ENCODE data around the gene SNURF.
"Not testable (repeated sequence)": the region's sequence is repeated elsewhere in the genome, so short reads cannot be mapped to it uniquely, and the experiment has no call there.

The SNURF gene

GRCh38 chr15:24924621-24925020 is 30.2 kb upstream of the SNURF start (continued):
- TF ChIP-seq PRDM6 (tag by site-specific recombination; IDR thresholded peaks at IDR 0.05) (no peak), TRIM28 (IDR thresholded peaks at IDR 0.05; ENCODE audit: borderline replicate concordance, low read length) (no peak), PBX3 (CRISPR knock-in tag; IDR thresholded peaks at IDR 0.05) (no peak)

GRCh38 chr15:24931874-24932732 is 22.7 kb upstream of the SNURF start:
- H3K27ac ChIP-seq (ENCODE audit: extremely low read depth, low read depth, low read length); CTCF ChIA-PET; H3K9me3 ChIP-seq (ENCODE audit: control insufficient read depth, insufficient read depth, low read depth, low read length); H3K4me3 ChIP-seq (ENCODE audit: low read depth, low read length); POLR2A ChIA-PET; H3K4me1 ChIP-seq (ENCODE audit: control insufficient read depth, insufficient read depth, low read length); H3K36me3 ChIP-seq (ENCODE audit: control insufficient read depth in 2 of 2, insufficient read depth in 1 of 2, low read length in 2 of 2): not testable (repeated sequence)

GRCh38 chr15:24933716-24934115 is 21.1 kb upstream of the SNURF start:
- H3K27ac ChIP-seq (ENCODE audit: extremely low read depth, low read depth, low read length) = no peak overlapping the region
- CTCF ChIA-PET = no interaction called here
- no peaks in the 10 kb centered on the region for H3K36me3 ChIP-seq (ENCODE audit: control insufficient read depth in 2 of 2, insufficient read depth in 1 of 2, low read length in 2 of 2)
- no peaks in the 10 kb centered on the region for H3K9me3 ChIP-seq (ENCODE audit: control insufficient read depth, insufficient read depth, low read depth, low read length)
- POLR2A ChIA-PET = no interaction called here
- H3K4me1 ChIP-seq (ENCODE audit: control insufficient read depth, insufficient read depth, low read length) = no peaks in the 10 kb centered on the region
- no peak overlapping the region for H3K4me3 ChIP-seq (ENCODE audit: low read depth, low read length)
- TF ChIP-seq ZNF747 (tag by site-specific recombination; IDR thresholded peaks at IDR 0.05) = no peak
- TF ChIP-seq ZNF623 (tag by site-specific recombination; IDR thresholded peaks at IDR 0.05) = no peak
- no peak for TF ChIP-seq ZNF792 (tag by site-specific recombination; IDR thresholded peaks at IDR 0.05)
- TF ChIP-seq PRDM1 (tag by site-specific recombination; IDR thresholded peaks at IDR 0.05) = no peak
- TF ChIP-seq ZNF146 (tag by site-specific recombination; IDR thresholded peaks at IDR 0.05) = no peak
- no peak for TF ChIP-seq ZNF777 (tag by site-specific recombination; IDR thresholded peaks at IDR 0.05; ENCODE audit: borderline replicate concordance)
- no peak for TF ChIP-seq ZNF211 (tag by site-specific recombination; IDR thresholded peaks at IDR 0.05; ENCODE audit: low read depth)
- no peak for TF ChIP-seq KLF16 (tag by site-specific recombination; IDR thresholded peaks at IDR 0.05)
- TF ChIP-seq TCF7L2 (IDR thresholded peaks at IDR 0.05; ENCODE audit: borderline replicate concordance, low read depth, low read length) = no peak

- CTCF ChIA-PET; H3K4me3 ChIP-seq (ENCODE audit: low read depth, low read length); H3K9me3 ChIP-seq (ENCODE audit: control insufficient read depth, insufficient read depth, low read depth, low read length); H3K27ac ChIP-seq (ENCODE audit: extremely low read depth, low read depth, low read length); H3K36me3 ChIP-seq (ENCODE audit: control insufficient read depth in 2 of 2, insufficient read depth in 1 of 2, low read length in 2 of 2); H3K4me1 ChIP-seq (ENCODE audit: control insufficient read depth, insufficient read depth, low read length); POLR2A ChIA-PET: not testable (repeated sequence)
These were observed 16.6 kb upstream of the SNURF start for GRCh38 chr15:24938224-24938623.

GRCh38 chr15:24940236-24940635 is 14.6 kb upstream of the SNURF start:
- POLR2A ChIA-PET = no interaction called here
- no peaks in the 10 kb centered on the region for H3K36me3 ChIP-seq (ENCODE audit: control insufficient read depth in 2 of 2, insufficient read depth in 1 of 2, low read length in 2 of 2)
- no peak overlapping the region for H3K4me3 ChIP-seq (ENCODE audit: low read depth, low read length)
- no peaks in the 10 kb centered on the region for H3K9me3 ChIP-seq (ENCODE audit: control insufficient read depth, insufficient read depth, low read depth, low read length)
- TF ChIP-seq PRDM6 (tag by site-specific recombination; IDR thresholded peaks at IDR 0.05) = no peak
- TF ChIP-seq ZBTB44 (tag by site-specific recombination; IDR thresholded peaks at IDR 0.05) = no peak
- no peak for TF ChIP-seq REPIN1 (tag by site-specific recombination; IDR thresholded peaks at IDR 0.05; ENCODE audit: low read depth)
- TF ChIP-seq ZNF184 (tag by site-specific recombination; IDR thresholded peaks at IDR 0.05) = no peak
- no peak for TF ChIP-seq ZNF670 (tag by site-specific recombination; IDR thresholded peaks at IDR 0.05; ENCODE audit: low read depth)
- CTCF ChIA-PET = no interaction called here
- no peaks in the 10 kb centered on the region for H3K4me1 ChIP-seq (ENCODE audit: control insufficient read depth, insufficient read depth, low read length)
- H3K27ac ChIP-seq (ENCODE audit: extremely low read depth, low read depth, low read length) = no peak overlapping the region

Measured in HEK293 (cell line).